Measurements from ENCODE around the gene GSTT4.
"Not testable (repeated sequence)": the region's sequence is repeated elsewhere in the genome, so short reads cannot be mapped to it uniquely, and the experiment has no call there.

GSTT4 gene

DNA sequence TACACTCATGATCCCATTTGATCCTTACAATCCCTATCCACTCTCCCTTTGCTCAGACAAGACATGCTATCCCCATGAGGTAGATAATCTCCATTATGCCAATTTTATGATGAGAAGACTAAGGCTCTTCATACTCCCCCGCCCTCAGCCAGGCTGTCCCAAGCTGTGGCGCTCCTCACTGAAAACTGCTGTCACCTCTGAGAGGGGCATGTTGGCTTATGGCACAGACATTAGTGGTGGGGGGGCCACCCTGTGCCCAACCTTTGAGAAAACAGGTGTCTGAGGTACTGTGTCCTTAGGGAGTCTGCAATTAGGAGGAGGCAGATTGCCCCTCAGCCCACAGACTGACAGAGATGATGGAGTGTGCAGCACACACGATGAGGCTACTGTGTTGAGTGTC is 36.2 kb downstream of the GSTT4 start:
- H3K4me3 ChIP-seq (ENCODE audit: low read depth, low read length): no peak overlapping the region
- TF ChIP-seq, protein P1, sequence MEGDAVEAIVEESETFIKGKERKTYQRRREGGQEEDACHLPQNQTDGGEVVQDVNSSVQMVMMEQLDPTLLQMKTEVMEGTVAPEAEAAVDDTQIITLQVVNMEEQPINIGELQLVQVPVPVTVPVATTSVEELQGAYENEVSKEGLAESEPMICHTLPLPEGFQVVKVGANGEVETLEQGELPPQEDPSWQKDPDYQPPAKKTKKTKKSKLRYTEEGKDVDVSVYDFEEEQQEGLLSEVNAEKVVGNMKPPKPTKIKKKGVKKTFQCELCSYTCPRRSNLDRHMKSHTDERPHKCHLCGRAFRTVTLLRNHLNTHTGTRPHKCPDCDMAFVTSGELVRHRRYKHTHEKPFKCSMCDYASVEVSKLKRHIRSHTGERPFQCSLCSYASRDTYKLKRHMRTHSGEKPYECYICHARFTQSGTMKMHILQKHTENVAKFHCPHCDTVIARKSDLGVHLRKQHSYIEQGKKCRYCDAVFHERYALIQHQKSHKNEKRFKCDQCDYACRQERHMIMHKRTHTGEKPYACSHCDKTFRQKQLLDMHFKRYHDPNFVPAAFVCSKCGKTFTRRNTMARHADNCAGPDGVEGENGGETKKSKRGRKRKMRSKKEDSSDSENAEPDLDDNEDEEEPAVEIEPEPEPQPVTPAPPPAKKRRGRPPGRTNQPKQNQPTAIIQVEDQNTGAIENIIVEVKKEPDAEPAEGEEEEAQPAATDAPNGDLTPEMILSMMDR (IDR thresholded peaks at IDR 0.05; ENCODE audit: insufficient read depth, low read depth, low read length, missing control alignments): no peak
- no peak for DNase-seq (ENCODE audit: low read depth)

DNA sequence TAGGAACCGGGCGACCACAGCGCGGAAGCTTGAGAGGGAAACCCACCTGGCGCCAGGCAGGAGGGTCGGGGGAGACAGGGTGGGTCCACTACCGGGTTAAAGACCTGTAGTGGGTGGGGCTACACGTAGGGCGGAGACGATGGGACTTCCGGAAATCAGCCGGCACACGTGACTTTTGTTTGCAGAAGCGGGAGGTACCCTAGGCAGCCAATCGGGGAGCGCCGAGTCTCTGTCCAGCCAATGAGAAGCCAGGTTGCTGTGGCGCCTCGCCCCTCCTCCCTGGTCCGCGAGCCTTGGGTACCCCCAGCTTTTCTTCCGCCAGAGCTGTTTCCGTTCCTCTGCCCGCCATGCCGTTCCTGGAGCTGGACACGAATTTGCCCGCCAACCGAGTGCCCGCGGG is 38.7 kb downstream of the GSTT4 start, which contains the start of gene DDTL:
Gene DDTL, plus strand, starts transcription at position 321 of the 400 bp plus-strand sequence. Its CDS starts 27 bp downstream, at position 348.
- DNase-seq (ENCODE audit: low read depth); H3K4me3 ChIP-seq (ENCODE audit: low read depth, low read length): not testable (repeated sequence)

DNA sequence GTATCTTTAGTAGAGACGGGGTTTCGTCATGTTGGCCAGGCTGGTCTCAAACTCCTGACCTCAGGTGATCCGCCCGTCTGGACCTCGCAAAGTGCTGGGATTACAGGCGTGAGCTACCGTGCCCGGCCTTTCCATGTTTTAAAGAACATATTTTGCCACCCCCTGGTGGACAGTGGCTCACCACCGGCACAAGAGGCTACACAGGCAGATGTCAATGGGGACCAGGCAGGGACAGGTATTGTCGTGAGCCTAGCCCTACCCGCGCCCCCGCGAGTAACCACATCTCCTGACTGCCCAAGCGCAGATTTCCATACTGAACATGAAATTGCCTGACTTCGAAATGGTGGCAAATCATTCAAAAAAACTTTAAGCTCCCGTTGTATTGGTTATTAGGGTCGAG is 39.2 kb downstream of the GSTT4 start:
- DNase-seq (ENCODE audit: low read depth); H3K4me3 ChIP-seq (ENCODE audit: low read depth, low read length): not testable (repeated sequence)

DNA sequence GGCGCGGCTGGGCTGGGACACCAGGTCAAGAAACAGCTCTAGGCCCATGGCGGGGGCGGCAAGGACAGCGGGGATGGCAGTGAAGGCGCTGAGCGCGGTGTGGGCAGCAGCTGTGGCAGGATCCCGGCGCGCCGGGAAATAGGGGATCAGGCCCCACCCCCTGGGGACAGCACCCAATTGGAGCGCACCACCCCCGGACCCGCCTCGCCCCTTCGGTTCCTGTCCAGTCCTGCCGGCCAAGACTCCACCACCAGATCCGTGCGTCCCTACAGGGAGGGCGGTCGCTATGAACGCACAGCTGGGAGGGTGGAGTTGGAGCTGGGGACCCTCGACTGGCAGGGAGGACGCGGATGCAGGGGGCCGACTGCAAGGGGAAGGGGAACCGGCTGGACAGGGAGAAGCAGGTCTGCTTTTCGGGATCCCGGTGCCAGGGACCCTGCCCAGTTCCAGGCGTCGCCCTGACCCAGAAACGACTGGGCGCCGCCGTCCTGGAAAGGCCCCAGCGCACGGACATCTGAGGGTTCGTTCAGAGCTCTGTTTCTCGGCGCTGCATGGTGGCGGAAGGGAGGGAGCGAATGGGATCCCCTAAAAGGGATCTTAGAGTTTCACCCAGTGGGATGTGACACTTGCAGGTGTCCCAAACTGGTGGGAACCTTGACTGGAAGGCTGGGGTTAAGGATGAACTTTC is 44.0 kb downstream of the GSTT4 start, which contains the start of gene GSTT2B:
Gene GSTT2B, minus strand, starts transcription at position 112 of the 688 bp plus-strand sequence. Its CDS starts 64 bp downstream, at position 48.
- DNase-seq (ENCODE audit: low read depth); H3K4me3 ChIP-seq (ENCODE audit: low read depth, low read length): not testable (repeated sequence)

DNA sequence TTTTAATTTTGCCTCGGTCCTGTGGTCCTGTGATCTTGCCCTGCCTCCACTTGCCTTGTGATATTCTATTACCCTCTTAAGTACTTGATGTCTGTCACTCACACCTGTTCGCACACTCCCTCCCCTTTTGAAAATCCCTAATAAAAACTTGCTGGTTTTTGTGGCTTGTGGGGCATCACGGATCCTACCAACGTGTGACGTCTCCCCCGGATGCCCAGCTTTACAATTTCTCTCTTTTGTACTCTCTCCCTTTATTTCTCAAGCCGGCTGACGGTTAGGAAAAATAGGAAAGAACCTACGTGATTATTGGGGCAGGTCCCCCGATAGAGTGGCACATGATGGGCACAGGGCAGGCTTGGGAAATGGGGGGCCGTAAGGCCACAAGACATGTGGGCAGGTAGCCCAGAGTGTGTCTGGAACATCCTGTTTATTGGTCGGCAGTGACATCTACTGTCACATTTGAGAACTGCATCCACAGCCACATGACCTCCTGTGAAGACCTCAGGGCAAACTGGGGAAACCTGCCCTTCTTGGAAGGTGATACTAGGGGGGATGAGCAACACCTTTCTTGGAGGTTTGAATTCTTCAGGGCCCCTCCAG is 48.9 kb downstream of the GSTT4 start:
- DNase-seq (ENCODE audit: low read depth): peak; percentile 81
- TF ChIP-seq, protein P1 (IDR thresholded peaks at IDR 0.05; ENCODE audit: insufficient read depth, low read depth, low read length, missing control alignments): peak; percentile 86
- H3K4me3 ChIP-seq (ENCODE audit: low read depth, low read length): not testable (repeated sequence)

DNA sequence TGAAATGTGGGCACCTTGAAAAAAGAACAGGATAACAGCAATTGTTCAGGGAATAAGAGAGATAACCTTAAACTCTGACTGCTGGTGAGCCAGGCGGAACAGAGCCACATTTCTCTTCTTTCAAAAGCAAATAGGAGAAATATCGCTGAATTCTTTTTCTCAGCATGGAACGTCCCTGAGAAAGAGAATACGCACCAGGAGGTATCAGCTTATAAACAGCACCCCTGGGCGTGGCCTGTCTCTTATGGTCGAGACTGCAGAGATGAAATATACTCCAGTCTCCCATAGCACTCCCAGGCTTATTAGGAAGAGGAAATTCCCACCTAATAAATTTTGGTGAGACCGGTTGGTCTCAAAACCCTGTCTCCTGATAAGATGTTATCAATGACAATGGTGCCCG is 49.4 kb downstream of the GSTT4 start:
- H3K4me3 ChIP-seq (ENCODE audit: low read depth, low read length); DNase-seq (ENCODE audit: low read depth): not testable (repeated sequence)

DNA sequence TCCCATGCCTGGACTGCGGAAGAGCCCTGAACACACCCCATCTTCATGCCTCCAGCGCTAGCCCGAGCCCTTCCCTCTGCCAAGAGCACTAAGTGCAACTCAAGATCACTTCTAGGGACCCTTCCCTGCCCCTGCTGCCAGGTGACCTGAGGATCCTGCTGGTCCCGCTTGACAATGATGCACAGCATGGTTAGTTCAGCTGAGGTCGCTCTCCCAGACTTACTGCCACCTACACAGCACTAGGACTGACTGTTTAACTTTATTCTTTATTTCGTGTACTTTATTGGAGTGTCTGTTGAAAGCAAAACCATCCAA is 50.3 kb downstream of the GSTT4 start:
- not testable (repeated sequence) for H3K4me3 ChIP-seq (ENCODE audit: low read depth, low read length); DNase-seq (ENCODE audit: low read depth)

DNA sequence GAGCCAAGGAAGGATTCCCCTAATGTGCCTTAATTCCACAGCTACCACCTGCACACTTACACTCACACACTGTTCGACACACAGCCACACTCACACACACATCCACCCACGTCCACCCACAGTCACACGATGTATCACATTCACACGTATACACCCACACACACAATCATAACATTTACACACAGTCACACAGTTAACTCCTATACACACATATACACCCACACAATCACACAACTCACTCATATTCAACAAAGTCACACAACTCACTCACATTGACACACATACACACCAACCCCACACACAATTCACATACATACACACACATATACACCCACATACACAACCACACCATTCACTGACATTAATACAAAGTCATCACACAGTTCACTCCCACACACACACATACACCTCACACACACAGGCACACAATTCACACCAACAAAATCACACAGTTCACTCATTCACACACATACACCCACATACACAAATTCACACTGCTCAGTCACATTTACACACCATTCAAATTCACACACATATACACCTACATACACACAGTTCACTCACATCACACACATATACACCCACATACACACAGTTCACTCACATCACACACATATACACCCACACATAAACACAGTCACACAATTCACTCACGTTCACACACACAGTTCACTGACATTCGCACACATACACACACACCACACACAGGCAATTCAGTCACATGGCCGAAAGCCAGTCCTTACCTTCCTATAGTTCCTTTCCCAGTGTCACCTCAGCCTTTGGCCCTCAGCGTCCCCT is 50.9 kb downstream of the GSTT4 start:
- not testable (repeated sequence) for DNase-seq (ENCODE audit: low read depth); H3K4me3 ChIP-seq (ENCODE audit: low read depth, low read length)

DNA sequence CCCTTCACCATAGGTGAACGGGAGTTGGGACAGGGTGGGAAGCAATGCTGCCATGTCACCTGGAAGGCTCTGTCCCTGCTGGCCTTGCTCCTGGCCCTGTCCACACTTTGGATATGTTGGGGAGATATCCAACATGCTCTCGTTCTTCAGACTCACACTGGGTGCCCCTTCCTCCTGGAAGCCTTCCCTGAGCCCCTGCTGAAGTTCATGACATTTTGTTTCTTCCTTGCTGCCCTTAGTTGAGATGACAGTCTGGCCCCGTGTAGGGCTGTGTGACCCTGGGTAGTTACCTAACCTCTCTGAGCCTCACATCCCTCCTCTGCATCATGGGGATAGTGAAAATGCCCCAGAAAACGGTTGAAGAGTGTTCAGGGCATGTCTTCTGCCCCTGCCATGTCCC is 51.8 kb downstream of the GSTT4 start:
- not testable (repeated sequence) for DNase-seq (ENCODE audit: low read depth); H3K4me3 ChIP-seq (ENCODE audit: low read depth, low read length)

DNA sequence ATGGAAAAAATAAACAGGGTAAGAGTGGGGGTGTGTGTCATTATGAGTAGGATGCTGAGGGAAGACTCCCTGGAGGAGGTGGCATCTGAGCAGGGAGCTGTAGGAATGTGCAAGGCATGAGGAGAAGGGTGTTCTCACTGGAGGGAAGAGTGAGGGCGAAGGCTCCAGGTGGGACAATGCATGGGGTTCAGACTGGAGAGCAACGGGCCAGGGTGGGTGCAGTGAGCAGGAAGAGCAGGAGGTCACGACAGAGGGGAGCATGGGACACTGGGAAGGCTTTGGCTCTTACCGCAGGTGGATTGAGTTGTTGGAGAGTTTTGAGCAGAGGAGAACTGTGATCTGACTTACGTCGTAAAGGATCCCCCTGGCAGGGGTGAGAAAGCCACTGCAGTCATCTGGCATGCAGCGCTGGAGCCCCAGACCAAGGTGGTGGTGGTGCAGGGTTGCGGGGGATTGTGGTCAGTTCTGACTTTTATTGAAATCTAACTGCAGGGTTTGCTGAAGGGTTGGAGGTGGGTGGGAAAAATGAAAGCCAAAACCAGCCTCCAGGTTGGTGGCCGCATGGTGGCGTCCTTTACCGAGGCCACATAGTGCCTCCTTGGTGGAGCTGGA is 52.4 kb downstream of the GSTT4 start:
- not testable (repeated sequence) for H3K4me3 ChIP-seq (ENCODE audit: low read depth, low read length); DNase-seq (ENCODE audit: low read depth)

DNA sequence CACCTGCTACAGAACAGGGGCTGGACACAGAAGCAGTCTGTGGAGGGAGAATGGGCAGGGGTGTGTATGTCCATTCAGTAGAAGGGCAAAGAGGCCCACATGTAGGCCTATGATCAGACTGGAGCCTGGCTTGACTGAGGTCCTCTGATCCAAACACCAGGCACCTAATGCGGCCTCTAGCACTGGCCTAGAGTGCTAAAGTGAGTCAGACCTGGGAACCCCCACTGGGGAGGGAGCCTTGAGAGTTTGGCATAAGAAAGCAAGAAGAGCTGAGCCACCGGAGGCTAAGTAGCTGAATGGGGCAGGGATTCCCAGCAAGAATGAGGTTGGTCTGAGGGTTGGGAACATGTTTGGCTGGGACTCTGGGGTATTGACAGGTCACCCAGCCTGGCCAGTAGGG is 53.9 kb downstream of the GSTT4 start:
- not testable (repeated sequence) for H3K4me3 ChIP-seq (ENCODE audit: low read depth, low read length)
- peak; percentile 45 for DNase-seq (ENCODE audit: low read depth)

DNA sequence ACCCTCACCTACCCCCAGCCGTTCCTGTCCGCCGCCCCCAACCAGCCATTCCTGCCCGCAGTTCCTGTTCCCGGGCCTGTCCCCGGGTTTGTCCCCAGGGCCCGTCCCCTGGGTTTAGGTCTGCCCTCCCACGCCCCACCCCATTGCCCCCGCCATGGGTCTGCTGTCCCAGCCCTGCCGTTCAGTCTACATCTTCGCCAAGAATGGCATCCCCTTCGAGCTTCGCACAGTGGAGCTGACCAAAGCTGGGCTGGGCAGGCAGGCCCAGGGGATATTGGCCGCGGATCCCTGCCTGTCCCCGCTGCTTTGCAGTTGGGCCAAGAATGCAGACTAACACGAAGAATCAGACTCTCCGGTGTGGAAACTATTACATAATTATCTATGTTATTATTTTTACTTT is 55.5 kb downstream of the GSTT4 start:
- H3K4me3 ChIP-seq (ENCODE audit: low read depth, low read length); DNase-seq (ENCODE audit: low read depth): not testable (repeated sequence)
